GM12874 (cell line): Measurements from ENCODE around the gene MBD3.

Experiments
- TF ChIP-seq, protein P1 (sequence below): IDR thresholded peaks from 2 replicates; pipeline ENCODE4 v1.5.1; 2011; ENCODE audit warnings: low read depth, mild to moderate bottlenecking, control low read depth, low read length, moderate library complexity; ENCODE audit not compliant: insufficient read depth

Gene MBD3

DNA sequence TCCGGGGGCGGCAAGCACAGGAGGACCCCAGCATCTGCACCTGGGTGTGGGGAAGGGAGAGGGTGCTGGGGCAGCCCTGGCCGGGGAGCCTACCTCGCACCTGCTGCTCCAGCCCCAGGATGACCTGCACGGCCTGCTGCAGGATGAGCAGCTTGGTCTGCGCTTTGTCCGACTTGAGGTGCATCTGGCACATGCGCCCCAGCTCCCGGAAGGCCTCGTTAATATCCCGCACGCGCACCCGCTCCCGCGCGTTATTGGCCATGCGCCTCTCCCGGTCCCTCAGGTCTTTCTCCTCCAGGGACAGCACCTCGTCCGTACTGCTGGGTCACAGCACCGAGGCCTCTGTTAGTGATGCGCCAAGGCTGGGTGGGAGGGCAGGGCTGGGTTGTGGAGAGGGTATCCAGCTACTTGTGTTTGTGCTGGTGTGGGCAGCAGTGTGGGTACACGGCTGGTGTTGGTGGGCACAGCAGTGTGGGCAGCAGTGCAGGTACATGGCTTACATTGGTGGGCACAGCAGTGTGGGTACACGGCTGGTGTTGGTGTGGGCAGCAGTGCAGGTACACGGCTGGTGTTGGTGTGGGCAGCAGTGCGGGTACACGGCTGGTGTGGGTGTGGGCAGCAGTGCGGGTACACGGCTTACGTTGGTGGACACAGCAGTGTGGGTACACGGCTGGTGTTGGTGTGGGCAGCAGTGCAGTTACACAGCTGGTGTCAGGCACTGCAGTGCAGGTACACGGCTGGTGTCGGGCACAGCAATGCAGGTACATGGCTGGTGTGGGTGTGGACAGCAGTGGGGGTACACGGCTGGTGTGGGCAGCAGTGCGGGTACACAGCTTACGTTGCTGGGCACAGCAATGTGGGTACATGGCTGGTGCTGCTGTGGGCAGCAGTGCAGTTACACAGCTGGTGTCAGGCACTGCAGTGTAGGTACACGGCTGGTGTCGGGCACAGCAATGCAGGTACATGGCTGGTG lies 19.7 kb upstream of the MBD3 start:
- TF ChIP-seq, protein P1, sequence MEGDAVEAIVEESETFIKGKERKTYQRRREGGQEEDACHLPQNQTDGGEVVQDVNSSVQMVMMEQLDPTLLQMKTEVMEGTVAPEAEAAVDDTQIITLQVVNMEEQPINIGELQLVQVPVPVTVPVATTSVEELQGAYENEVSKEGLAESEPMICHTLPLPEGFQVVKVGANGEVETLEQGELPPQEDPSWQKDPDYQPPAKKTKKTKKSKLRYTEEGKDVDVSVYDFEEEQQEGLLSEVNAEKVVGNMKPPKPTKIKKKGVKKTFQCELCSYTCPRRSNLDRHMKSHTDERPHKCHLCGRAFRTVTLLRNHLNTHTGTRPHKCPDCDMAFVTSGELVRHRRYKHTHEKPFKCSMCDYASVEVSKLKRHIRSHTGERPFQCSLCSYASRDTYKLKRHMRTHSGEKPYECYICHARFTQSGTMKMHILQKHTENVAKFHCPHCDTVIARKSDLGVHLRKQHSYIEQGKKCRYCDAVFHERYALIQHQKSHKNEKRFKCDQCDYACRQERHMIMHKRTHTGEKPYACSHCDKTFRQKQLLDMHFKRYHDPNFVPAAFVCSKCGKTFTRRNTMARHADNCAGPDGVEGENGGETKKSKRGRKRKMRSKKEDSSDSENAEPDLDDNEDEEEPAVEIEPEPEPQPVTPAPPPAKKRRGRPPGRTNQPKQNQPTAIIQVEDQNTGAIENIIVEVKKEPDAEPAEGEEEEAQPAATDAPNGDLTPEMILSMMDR, result no peak

DNA sequence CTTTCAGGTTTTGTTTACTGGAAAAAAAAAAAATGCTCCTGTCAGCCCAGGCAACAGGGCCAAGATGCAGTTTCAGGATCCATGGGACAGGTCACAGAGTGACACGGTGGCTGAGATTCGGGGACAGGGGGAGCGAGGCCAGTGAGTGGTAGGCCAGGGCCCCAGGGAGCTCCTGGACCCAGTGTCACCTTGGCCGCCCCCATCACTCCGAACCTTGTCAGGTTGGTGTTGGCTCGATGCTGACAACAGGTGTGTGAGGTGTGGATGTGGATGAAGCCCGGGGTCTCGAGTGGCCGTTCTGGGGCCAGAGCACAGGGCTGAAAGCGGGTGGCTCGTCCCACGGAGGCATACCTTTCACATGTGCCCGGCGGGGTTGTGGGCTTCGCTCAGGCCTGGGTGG lies 18.7 kb upstream of the MBD3 start:
- TF ChIP-seq, protein P1, result no peak

DNA sequence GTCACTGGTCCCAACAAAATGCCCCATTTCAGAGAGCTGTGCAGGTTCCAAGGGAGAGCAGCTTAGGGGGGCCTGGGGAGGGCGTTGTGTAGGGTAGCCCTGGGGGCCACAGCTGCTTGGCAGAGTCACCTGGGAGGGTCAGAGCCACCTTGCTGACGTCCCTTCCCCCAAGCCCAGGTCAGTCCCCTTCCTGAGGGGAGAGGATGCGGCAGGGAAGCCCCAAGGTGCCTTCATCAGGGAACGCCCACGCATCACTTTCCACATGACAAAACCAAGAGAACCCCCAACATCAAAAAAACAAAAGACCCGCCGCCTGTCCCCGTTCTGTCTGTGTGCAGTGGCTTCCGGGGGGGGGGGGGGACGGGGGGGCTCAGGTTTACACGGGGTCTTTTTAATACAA lies 17.9 kb upstream of the MBD3 start:
- TF ChIP-seq, protein P1, result no peak

DNA sequence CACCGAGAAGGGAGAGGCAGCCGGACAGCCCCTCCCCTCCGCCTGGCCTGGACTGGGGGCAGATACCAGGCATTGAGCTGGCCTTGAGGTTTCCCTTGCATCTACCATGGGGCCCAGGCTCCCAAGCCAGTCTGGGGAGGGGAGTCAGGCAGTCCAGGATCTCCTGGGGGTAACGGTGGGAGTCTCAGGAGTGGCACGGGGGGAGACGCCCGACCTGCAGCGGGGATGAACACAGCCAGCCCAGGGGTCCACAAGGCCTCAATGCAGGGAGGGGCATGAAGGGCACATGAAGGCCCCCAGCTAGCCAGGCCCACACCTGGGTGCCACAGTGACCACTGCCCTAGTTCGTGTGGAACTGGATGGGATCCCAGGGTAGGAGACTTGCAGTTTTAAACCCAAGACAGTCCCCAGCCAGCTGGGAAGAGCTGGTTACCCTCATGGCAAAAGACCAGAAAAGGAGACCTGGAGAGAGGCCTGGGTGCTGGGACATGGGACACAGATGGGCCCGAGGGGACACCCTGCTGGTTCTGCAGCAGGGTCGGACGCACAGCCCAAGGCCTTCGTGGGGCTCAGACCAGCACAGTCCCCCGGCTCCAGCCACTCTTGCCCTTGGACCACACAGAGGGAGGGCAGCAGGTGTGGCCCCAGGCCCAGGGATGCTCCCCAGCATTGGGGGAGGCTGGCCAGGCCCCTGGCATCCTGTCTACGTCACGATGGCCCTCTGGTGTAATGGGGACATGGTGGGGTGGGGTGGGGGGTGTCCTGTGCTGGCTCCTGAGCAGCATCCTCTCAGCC lies 17.2 kb upstream of the MBD3 start:
- TF ChIP-seq, protein P1, result no peak

DNA sequence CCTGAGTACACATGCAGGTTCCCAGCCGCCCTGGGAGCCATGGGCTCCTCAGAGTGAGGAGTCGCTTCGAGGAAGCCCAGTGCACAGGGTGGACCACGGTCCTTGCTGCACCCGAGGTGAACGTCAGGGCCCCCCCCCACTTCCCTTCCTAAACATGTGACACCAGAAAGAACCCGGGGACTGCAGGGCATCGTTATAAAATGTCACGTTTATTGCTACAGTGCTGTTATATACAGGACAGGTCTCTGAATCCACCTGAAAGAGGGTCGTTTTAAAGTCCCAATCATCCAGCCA lies 16.4 kb upstream of the MBD3 start:
- TF ChIP-seq, protein P1, result no peak

DNA sequence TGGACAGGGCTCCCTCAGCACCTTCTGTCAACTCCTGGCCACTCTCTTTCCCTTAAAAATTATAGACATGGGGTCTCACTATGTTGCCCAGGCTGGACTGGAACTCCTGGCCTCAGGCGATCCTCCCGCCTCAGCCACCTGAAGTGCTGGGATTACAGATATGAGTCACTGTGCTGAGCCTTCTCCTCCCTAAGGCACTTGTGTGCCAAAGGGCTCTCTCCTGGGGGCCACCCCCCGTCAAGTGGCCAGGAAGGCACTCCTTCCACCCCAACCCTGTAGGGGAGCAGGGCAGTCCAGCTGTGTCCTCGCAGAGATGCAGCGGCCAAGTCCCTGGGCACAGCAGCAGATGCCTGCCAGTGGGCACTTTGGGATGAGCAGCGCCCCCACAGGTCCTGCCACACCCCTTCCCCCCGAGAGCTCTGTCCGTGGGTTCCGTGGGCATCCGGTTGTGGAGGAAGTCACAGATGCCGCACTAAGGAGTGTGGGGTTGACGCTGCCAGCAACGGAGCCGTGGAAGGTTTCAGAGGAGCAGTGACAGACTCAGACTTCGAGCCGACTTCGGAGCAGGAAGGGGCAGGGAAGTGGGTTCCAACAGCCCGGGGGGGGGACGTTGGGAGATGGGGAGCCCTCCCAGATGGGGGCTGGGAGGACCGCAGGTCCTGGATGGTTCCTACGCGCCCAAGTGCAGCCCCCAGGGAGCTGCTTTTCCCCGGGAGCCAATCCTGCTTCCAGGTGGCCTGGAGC lies 15.9 kb upstream of the MBD3 start:
- TF ChIP-seq, protein P1, result no peak

DNA sequence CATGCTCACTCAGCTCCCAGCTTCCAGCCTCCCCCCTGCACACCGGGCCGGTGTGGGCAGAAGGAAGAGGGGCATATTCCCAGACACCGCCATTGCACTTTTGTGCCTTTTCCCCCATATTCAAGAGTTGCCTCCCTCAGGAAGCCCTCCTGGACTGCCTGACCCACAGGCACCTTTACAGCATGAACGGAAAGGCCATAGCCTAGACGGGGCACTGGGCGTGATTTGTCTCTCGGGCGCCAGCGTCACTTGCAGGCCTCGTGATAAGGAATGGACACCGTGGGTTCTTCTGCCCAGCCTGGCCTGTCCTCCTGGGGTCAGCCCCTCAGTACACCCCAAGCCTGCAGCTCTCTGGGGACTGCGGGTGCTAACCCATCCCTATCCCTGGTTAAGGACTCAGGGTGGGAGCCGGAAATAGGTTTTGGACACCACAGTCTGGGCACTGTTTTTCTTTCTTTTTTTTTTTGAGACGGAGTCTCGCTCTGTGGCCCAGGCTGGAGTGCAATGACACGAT lies 13.5 kb upstream of the MBD3 start:
- TF ChIP-seq, protein P1, result no peak
